Esophagus squamous epithelium (tissue), 4 donors: Measurements from ENCODE around the gene PCK1.

Experiments used
- CTCF ChIP-seq, 6 experiments: fragments of 450-650 bp in 4 of 6; fragments of 200-600 bp in 2 of 6; sonication (generic) in 2 of 6; IDR thresholded peaks; one replicate each; pipeline ENCODE4 v1.5.1; 2016 to 2019; ENCODE audit warnings: antibody characterized with exemption in 6 of 6, mild to moderate bottlenecking in 4 of 6, moderate library complexity in 4 of 6
- POLR2A ChIP-seq, 4 donors: fragments of 450-650 bp; IDR thresholded peaks; one replicate each; pipeline ENCODE4 v1.6.1; 2017; ENCODE audit warnings: antibody characterized with exemption in 4 of 4, mild to moderate bottlenecking in 4 of 4, moderate library complexity in 3 of 4

GRCh38 chr20:57577679-57578475 lies 17.0 kb downstream of the PCK1 start:
- TF ChIP-seq CTCF (IDR thresholded peaks at IDR 0.05) (no peak), POLR2A (IDR thresholded peaks at IDR 0.05) (no peak)
